Right lung (tissue), 10 donors: ENCODE measurements around the gene SLC24A1. TPM values are rescaled to one million over a fixed set of nuclear protein-coding genes. Genes with fewer than 3 reads are reported as not detected.

Experiments used
- DNase-seq, 2 donors: peaks; one replicate each; pipeline ENCODE4 v3.0.0-alpha.2; 2013
- long read RNA-seq, 8 donors: transcript quantifications; one replicate each; lab custom pipeline, GENCODE V29; 2026
- polyA plus RNA-seq, 5 donors: library from polyadenylated mRNA; unstranded; fragments of 120-200 nt; gene quantifications; one replicate each; pipeline versions ENCODE4 v1.2.1 to v1.2.3, GENCODE V29; 2013; ENCODE audit warnings: inconsistent platforms in 1 of 5, low replicate concordance in 1 of 5; ENCODE audit not compliant: insufficient read length in 5 of 5, insufficient read depth in 1 of 5

SLC24A1 gene
- polyA plus RNA-seq = 10 to 100 TPM; 19.5 to 29.7 (median 27.4) TPM
- long read RNA-seq, donor 1, partial matches to known transcripts = 6 of 7 reads
- long read RNA-seq, donor 1, other reads (novel, unspliced or antisense) = 0 of 7 reads
- long read RNA-seq, donor 2, partial matches to known transcripts = 6 of 6 reads
- long read RNA-seq, donor 2, other reads (novel, unspliced or antisense) = 0 of 6 reads
- long read RNA-seq, donor 3 = 0 reads
- long read RNA-seq, donor 4 = 0 reads
- long read RNA-seq, donor 5, partial matches to known transcripts = 16 of 16 reads
- long read RNA-seq, donor 5, other reads (novel, unspliced or antisense) = 0 of 16 reads
- long read RNA-seq, donor 6, partial matches to known transcripts = 7 of 7 reads
- long read RNA-seq, donor 6, other reads (novel, unspliced or antisense) = 0 of 7 reads
- long read RNA-seq, donor 7 = 0 reads
- long read RNA-seq, donor 8 = 0 reads

DNA sequence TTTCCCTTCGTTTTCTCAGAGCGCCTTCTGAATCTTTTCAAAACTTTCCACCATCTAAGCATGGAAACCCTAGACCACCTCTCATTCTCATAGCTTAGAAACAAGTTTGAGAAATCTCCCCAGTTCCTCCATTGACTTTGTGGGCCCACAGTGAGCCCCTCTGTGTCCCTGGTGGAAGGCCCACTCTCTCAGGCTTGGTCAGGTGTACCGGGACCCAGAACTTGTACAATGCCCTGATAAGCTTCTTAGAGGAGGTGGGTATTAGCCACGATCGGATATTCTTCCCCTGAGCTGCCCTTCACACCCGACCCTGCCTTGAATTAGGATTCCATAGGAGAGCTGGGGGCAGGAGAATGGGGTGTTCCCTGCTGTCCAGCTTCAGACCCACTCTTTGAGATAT lies at the start of gene SLC24A1:
TSS of gene SLC24A1 (plus strand) at position 301 of the 400 bp plus-strand sequence. CDS start 2,143 bp downstream, outside the sequence.
- DNase-seq = no peak

DNA sequence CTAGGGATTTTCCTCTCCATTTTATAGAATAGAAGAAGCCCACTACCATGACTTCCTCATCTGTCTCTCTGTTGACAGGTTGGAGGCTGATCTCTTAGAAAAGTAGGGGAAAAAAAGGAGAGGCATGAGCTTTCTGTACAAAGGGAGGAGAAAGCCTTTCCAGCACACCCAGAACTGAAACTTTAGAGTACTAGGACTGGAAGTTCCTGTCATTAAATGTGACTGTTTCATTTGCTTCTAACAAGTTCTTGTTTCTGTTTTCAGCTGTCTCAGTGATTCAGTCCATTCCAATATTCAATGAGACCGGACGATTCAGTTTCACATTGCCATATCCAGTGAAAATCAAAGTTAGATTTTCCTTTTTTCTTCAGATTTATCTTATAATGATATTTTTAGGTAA lies 49.8 kb upstream of the SLC24A1 start:
- DNase-seq = no peak

- DNase-seq = no peak
These were observed 45.1 kb upstream of the SLC24A1 start for GRCh38 chr15:65576664-65577063.

DNA sequence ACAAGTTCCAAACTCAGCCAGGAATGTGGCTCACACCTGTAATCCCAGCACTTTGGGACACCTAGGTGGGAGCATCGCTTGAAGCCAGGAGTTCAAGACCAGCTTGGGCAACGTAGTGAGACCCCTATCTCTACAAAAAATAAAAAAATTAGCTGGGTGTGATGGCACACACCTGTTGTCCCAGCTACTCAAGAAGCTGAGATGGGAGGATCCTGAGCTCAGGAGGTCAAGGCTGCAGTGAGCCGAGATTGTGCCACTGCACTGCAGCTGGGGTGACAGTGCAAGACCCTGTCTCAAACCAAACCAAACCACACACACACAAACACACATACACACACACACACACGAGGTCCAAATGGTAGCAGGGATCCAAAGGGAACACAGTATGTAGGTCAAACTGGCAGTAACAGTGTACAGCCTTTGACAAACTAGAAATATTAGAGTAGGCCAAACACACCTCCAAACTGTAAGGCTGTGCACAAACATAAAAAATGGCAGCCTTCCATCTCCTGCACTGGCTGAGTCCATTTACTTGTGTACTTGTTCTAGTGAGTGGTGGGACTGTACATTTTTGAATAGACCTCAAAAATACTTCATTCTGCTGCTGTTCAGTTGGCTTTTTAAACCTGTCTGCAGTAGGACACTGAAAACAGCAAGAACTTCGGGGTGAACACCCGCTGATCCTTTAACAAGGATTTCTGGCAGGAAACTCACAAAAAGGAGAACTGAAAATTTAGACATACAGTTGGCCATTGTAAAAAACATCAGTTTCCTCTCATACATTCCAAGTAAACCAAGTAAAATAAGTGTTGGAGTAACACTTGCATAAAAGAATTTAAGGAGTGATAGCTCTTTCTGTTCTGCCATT lies 44.4 kb upstream of the SLC24A1 start:
- no peak for DNase-seq

- no peak for DNase-seq
These were observed 42.6 kb upstream of the SLC24A1 start for GRCh38 chr15:65578904-65579728.

GRCh38 chr15:65579762-65580161 lies 42.0 kb upstream of the SLC24A1 start:
- no peak for DNase-seq

DNA sequence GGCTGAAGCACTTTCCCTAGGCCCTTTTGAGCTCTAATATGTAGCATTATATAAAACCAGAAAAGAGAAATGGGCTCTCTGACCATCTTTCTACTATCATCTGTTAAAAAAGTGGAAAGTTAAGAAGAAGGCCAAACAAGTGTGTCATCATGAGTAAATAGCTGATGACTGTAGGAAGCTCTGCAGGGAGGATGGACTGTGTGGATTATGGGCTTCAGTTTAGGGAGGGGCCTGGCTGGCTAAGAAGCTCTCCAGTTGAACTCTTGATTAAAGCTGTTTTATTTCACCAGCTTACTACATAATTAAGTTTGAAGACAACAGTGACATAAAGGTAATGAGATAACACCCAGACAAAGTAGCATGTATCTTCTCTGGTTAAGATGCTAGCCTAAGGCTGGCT lies 41.5 kb upstream of the SLC24A1 start:
- DNase-seq = no peak

DNA sequence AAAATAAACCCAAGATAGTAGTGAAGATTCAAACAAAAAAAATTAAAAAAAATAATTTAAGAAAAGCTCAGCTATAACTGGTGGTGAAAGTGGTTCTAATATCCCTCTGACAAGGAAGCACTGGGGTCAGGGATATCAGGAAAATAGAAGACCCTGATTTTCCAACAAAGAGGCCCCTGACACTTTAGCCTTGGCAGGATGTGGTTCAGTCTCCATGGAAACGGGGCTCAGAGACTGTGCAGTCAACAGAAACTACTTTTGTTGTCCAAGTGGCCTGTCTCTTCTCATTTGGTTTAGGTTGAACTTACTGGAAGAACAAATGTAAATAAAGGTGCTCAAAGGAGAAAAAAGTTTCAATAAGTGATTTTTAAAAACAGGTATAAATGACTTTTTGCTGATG lies 38.0 kb upstream of the SLC24A1 start:
- peak; percentile 15 to 22 for DNase-seq

- DNase-seq = no peak
These were observed 37.5 kb upstream of the SLC24A1 start for GRCh38 chr15:65584241-65584640.

- no peak for DNase-seq
These were observed 34.6 kb upstream of the SLC24A1 start for GRCh38 chr15:65587094-65587493.

DNA sequence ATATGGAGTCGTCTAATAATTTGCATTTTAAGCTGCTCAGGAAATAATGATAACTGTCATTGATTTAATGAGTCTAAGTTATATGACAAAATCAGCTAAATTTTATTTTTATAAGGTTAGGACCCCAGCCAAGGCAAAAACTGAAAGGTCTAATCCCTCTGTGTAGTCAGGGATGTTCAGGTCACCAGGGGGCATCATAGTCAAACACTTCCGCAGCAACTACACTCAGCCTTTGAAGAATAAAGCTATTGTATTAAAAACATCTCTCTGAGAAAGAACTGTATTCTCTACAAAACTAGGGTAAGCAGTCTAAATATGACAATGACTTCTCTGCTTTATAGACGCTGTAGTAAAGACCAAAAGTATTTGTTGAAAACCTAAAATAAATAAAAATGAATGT lies 25.8 kb upstream of the SLC24A1 start:
- DNase-seq = no peak

DNA sequence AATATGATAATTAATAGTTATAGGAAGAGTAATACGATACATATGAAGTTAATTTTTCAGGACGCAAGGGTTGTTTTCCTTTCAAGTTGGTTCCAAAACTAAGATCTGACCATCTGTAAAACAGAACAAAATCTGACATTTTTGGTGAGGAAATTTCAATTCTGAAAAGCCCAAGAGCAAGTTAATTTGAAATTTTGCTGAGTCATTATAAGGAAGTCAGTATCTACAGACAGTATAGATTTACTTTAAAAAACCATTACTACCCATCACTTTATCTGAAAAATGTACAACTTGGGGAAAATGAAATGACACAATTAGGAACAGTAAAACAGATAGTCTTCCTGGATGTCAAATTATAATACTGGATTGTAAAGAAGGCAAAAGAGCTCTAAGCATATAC lies 23.3 kb upstream of the SLC24A1 start:
- DNase-seq = no peak

DNA sequence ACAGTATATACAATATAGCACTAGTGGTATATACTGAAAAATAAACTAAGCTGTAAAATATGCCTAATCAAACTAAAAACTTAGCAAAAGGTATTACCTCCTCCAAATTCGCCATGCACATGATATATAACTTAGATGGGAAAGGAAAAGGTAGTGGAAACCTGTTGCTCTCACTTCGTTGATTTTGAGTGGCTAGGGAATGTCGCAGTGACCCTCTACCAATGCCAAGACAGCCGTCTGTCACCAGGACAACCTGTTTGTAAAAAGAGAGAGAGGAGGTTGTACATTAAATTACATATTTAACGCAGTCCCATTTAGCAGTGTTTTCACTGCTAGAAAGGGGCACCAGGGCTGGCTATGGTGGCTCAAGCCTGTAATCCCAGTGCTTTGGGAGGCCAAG lies 22.1 kb upstream of the SLC24A1 start:
- DNase-seq = no peak

DNA sequence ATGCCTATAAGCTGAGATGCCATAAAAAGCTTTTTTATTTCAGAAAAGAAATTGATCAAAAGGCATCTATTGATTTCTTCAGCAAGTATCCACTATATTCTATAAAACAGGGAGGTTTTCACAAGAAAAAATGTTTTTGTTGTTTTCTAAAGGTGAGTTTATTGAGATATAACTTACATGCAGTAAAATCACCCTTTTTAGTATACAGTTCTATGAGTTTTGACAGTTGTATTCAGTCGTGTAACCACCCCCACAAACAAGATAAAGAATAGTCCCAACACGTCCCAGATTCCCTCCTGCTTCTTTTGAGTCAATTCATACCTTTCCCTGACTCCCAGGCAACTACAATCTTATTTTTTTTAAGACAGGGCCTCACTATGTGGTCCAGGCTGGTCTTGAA lies 18.6 kb upstream of the SLC24A1 start:
- DNase-seq = no peak

DNA sequence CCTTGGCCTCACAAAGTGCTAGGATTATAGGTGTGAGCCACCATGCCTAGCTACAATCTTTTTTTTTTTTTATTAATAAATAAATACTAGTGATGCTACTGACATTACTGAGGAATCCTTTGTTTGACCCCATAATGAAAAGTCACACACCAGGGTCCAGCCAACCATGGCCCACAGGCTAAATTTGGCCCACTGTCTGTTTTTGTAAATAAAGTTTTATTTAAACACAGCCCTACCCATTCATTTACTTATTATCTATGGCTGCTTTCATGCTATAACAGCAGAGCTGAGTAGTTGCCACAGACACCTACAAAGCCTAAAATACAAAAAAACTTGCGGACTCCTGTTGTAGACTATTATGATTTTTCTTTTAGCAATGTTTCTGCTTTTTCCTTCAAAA lies 18.2 kb upstream of the SLC24A1 start:
- DNase-seq = no peak

GRCh38 chr15:65610871-65611718 lies 10.6 kb upstream of the SLC24A1 start, which contains the start of gene INTS14:
Gene INTS14 (minus strand): TSS chr15:65611131. CDS start chr15:65607380, 3,751 bp downstream.
- DNase-seq = peak; percentile 96 to 97

GRCh38 chr15:65611888-65612615 lies 9.7 kb upstream of the SLC24A1 start:
- DNase-seq = no peak

DNA sequence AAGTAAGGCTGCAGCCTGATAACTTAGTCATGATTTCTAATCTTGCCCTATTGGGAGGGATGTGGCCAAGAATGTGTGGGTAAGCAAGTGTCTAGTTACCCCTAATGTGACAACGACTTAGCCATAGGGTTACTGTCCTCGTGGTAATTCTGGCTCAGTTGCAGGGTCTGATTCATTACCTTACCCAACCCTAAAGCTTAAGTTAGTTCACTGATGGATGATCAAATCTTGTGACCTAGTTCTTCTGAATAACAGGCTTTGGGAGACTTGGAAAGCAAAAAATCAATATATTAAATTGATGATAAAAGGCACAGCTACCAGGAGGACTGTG lies 9.2 kb upstream of the SLC24A1 start:
- no peak for DNase-seq

GRCh38 chr15:65612949-65613744 lies 8.6 kb upstream of the SLC24A1 start:
- DNase-seq = no peak
